MM.1S (cell line): Measurements from ENCODE around the gene PRSS2.
"Not testable (repeated sequence)": the region's sequence is repeated elsewhere in the genome, so short reads cannot be mapped to it uniquely, and the experiment has no call there.

Source experiments
- DNase-seq: peaks from one replicate; pipeline ENCODE4 v3.0.0-alpha.2; 2015
- H2AFZ ChIP-seq: fragments of 300-600 bp; sonication (generic); 2 replicates; pipeline ENCODE4 v1.6.0; 2016; ENCODE audit warnings: antibody characterized with exemption, low read length
- H3F3A ChIP-seq: fragments of 300-600 bp; sonication (generic); 2 replicates; pipeline ENCODE4 v1.6.1; 2016; ENCODE audit warnings: mild to moderate bottlenecking, antibody characterized with exemption, low read length, moderate library complexity, mixed read lengths; ENCODE audit not compliant: insufficient read depth
- H3K27ac ChIP-seq: fragments of 300-600 bp; sonication (generic); 2 replicates; pipeline ENCODE4 v1.5.1; 2016; ENCODE audit warnings: mild to moderate bottlenecking, low read length
- H3K27me3 ChIP-seq: fragments of 300-600 bp; sonication (generic); replicated peaks from 2 replicates; pipeline ENCODE4 v1.6.0; 2016; ENCODE audit warnings: low read length; ENCODE audit not compliant: insufficient read depth
- H3K36me3 ChIP-seq: fragments of 300-600 bp; sonication (generic); replicated peaks from 2 replicates; pipeline ENCODE4 v1.6.1; 2016; ENCODE audit warnings: mild to moderate bottlenecking, low read length, mixed read lengths; ENCODE audit not compliant: insufficient read depth
- H3K4me1 ChIP-seq: fragments of 300-600 bp; sonication (generic); 2 replicates; pipeline ENCODE4 v1.6.1; 2016; ENCODE audit warnings: low read length, mixed read lengths
- H3K4me2 ChIP-seq: fragments of 300-600 bp; sonication (generic); 2 replicates; pipeline ENCODE4 v1.6.0; 2016; ENCODE audit warnings: low read depth, low read length
- H3K4me3 ChIP-seq: fragments of 300-600 bp; sonication (generic); 2 replicates; pipeline ENCODE4 v1.5.1; 2016; ENCODE audit warnings: low read length, mixed read lengths
- H3K79me2 ChIP-seq: fragments of 300-600 bp; sonication (generic); 2 replicates; pipeline ENCODE4 v1.6.1; 2016; ENCODE audit warnings: mixed run types, low read length, mixed read lengths
- H3K9ac ChIP-seq: fragments of 300-600 bp; sonication (generic); 2 replicates; pipeline ENCODE4 v1.6.1; 2016; ENCODE audit warnings: low read length, mixed read lengths
- H3K9me2 ChIP-seq: fragments of 300-600 bp; sonication (generic); replicated peaks from 2 replicates; pipeline ENCODE4 v1.6.1; 2016; ENCODE audit warnings: mild to moderate bottlenecking, low read length, mixed read lengths; ENCODE audit not compliant: insufficient read depth
- H3K9me3 ChIP-seq: fragments of 300-600 bp; sonication (generic); replicated peaks from 2 replicates; pipeline ENCODE4 v1.6.1; 2016; ENCODE audit warnings: mild to moderate bottlenecking, low read length, mixed read lengths; ENCODE audit not compliant: insufficient read depth
- H4K20me1 ChIP-seq: fragments of 300-600 bp; sonication (generic); 2 replicates; pipeline ENCODE4 v1.6.1; 2016; ENCODE audit warnings: mild to moderate bottlenecking, low read length, moderate library complexity, mixed read lengths; ENCODE audit not compliant: insufficient read depth
- CTCF ChIP-seq: fragments of 300-600 bp; sonication (generic); IDR thresholded peaks from 2 replicates; pipeline ENCODE4 v1.5.1; 2016; ENCODE audit warnings: antibody characterized with exemption, low read length, mixed read lengths
- EZH2 ChIP-seq: fragments of 300-600 bp; sonication (generic); optimal IDR thresholded peaks from 2 replicates; pipeline ENCODE3; 2017; ENCODE audit warnings: low read depth, mild to moderate bottlenecking, antibody characterized with exemption, low read length, mixed read lengths
- EZH2phosphoT487 ChIP-seq: fragments of 300-600 bp; sonication (generic); IDR thresholded peaks from 2 replicates; pipeline ENCODE4 v1.6.1; 2018; ENCODE audit warnings: antibody characterized with exemption, low read length

The PRSS2 gene

GRCh38 chr7:142754681-142755575 is 15.8 kb upstream of the PRSS2 start:
- Histone ChIP-seq H3K4me2 (no peak overlapping the region), H3K9me3 (no peaks in the 10 kb centered on the region), H3F3A (no peaks in the 10 kb centered on the region), H3K36me3 (no peaks in the 10 kb centered on the region), H3K27me3 (no peaks in the 10 kb centered on the region), H3K27ac (no peak overlapping the region), H3K9ac (no peak overlapping the region), H3K9me2 (no peaks in the 10 kb centered on the region), H3K4me1 (no peaks in the 10 kb centered on the region), H3K79me2 (no peaks in the 10 kb centered on the region), H4K20me1 (no peaks in the 10 kb centered on the region), H2AFZ (no peak overlapping the region), H3K4me3 (no peak overlapping the region)
- TF ChIP-seq EZH2phosphoT487, result no peak
- TF ChIP-seq CTCF, result no peak
- no peak for TF ChIP-seq EZH2
- no peak for DNase-seq

GRCh38 chr7:142758312-142758711 is 12.5 kb upstream of the PRSS2 start:
- H3K36me3 ChIP-seq, H4K20me1 ChIP-seq, H2AFZ ChIP-seq, H3K79me2 ChIP-seq, H3K4me1 ChIP-seq, H3K9me2 ChIP-seq, DNase-seq, H3K9ac ChIP-seq, H3K4me3 ChIP-seq, H3K27me3 ChIP-seq, H3K9me3 ChIP-seq, H3K4me2 ChIP-seq, H3K27ac ChIP-seq, H3F3A ChIP-seq: not testable (repeated sequence)

- TF ChIP-seq CTCF, result no peak
- no peak for TF ChIP-seq EZH2phosphoT487
- no peak for TF ChIP-seq EZH2
- no peaks in the 10 kb centered on the region for H3K9me3 ChIP-seq
Observed at GRCh38 chr7:142759433-142759832, 11.3 kb upstream of the PRSS2 start.

GRCh38 chr7:142760071-142760642 is 10.6 kb upstream of the PRSS2 start:
- H3K27ac ChIP-seq, result no peak overlapping the region
- no peak overlapping the region for H2AFZ ChIP-seq
- H3K36me3 ChIP-seq, result no peaks in the 10 kb centered on the region
- no peak for DNase-seq
- H3K27me3 ChIP-seq, result no peaks in the 10 kb centered on the region
- H4K20me1 ChIP-seq, result no peaks in the 10 kb centered on the region
- no peak overlapping the region for H3K4me2 ChIP-seq
- H3K9me2 ChIP-seq, result no peaks in the 10 kb centered on the region
- no peaks in the 10 kb centered on the region for H3K9me3 ChIP-seq
- TF ChIP-seq CTCF, result no peak
- no peak for TF ChIP-seq EZH2
- no peak for TF ChIP-seq EZH2phosphoT487
- H3K4me3 ChIP-seq, result no peak overlapping the region
- H3K4me1 ChIP-seq, result no peaks in the 10 kb centered on the region
- no peaks in the 10 kb centered on the region for H3K79me2 ChIP-seq
- no peak overlapping the region for H3K9ac ChIP-seq
- H3F3A ChIP-seq, result no peaks in the 10 kb centered on the region

More at GRCh38 chr7:142759433-142759832, 11.3 kb upstream of the PRSS2 start:
- no peaks in the 10 kb centered on the region for H3F3A ChIP-seq
- no peaks in the 10 kb centered on the region for H3K36me3 ChIP-seq
- H3K9ac ChIP-seq, result no peak overlapping the region
- H3K4me1 ChIP-seq, result no peaks in the 10 kb centered on the region
- H2AFZ ChIP-seq, result no peak overlapping the region
- H3K27me3 ChIP-seq, result no peaks in the 10 kb centered on the region
- no peaks in the 10 kb centered on the region for H4K20me1 ChIP-seq
- H3K79me2 ChIP-seq, result no peaks in the 10 kb centered on the region
- no peak for DNase-seq
- no peak overlapping the region for H3K27ac ChIP-seq
- no peak overlapping the region for H3K4me3 ChIP-seq
- no peaks in the 10 kb centered on the region for H3K9me2 ChIP-seq
- H3K4me2 ChIP-seq, result no peak overlapping the region

GRCh38 chr7:142761606-142762005 is 9.2 kb upstream of the PRSS2 start:
- not testable (repeated sequence) for DNase-seq, H2AFZ ChIP-seq, H3F3A ChIP-seq, H3K27ac ChIP-seq, H3K9ac ChIP-seq, H4K20me1 ChIP-seq, H3K4me1 ChIP-seq, H3K9me2 ChIP-seq, H3K36me3 ChIP-seq, H3K9me3 ChIP-seq, H3K4me3 ChIP-seq, H3K79me2 ChIP-seq, H3K4me2 ChIP-seq, H3K27me3 ChIP-seq
